HAP-1 (cell line): Measurements from ENCODE around the gene NUAK1.

Experiments
- DNase-seq, 2 experiments: peaks; one replicate each; pipeline ENCODE4 v3.0.0-alpha.2; 2016 to 2020; ENCODE audit warnings: low spot score in 2 of 2
- H3K27me3 ChIP-seq: fragments of 250-450 bp; sonication (Bioruptor Pico); 2 replicates; pipeline ENCODE4 v1.5.1; 2020; ENCODE audit warnings: low read depth, mild to moderate bottlenecking, moderate library complexity
- H3K36me3 ChIP-seq: fragments of 250-450 bp; sonication (Bioruptor Pico); replicated peaks from 2 replicates; pipeline ENCODE4 v1.5.1; 2020; ENCODE audit warnings: mild to moderate bottlenecking
- H3K4me1 ChIP-seq: fragments of 250-450 bp; sonication (Bioruptor Pico); 2 replicates; pipeline ENCODE4 v1.5.1; 2020; ENCODE audit warnings: mild to moderate bottlenecking
- H3K4me3 ChIP-seq: fragments of 250-450 bp; sonication (Bioruptor Pico); 2 replicates; pipeline ENCODE4 v1.5.1; 2020; ENCODE audit warnings: mild to moderate bottlenecking, moderate library complexity
- H3K9me3 ChIP-seq: fragments of 250-450 bp; sonication (Bioruptor Pico); 2 replicates; pipeline ENCODE4 v1.5.1; 2020; ENCODE audit warnings: mild to moderate bottlenecking, moderate library complexity
- in situ Hi-C: fragments of 300-500 bp; cut with MboI; formaldehyde crosslinking; loops from 3 replicates; pipeline ENCODE4 v1.14.3; 2020; ENCODE audit warnings: low sequenced_read_pairs, inconsistent platforms, mixed read lengths

The NUAK1 gene

GRCh38 chr12:106138633-106139421, at the start of gene NUAK1:
Gene NUAK1 (minus strand): TSS chr12:106138954. CDS start chr12:106138653, 301 bp downstream.
- Histone ChIP-seq H3K9me3 (0 out of 2 replicates have a peak, but pooled peaks cover 2% of the 10 kb centered on the region), H3K27me3 (no peaks in the 10 kb centered on the region), H3K36me3 (no peaks in the 10 kb centered on the region), H3K4me1 (peaks cover 29% of the 10 kb centered on the region), H3K4me3 (peak within 1 kb of the TSS; percentile 70)
- DNase-seq = peak; percentile 72 to 85
- in situ Hi-C loops = loop anchor here (10.0 kb wide), 1 partner anchor 424 kb away; no protein-coding TSS in a partner anchor

- Histone ChIP-seq H3K36me3 (no peaks in the 10 kb centered on the region), H3K4me3 (no peak overlapping the region), H3K4me1 (no peaks in the 10 kb centered on the region), H3K9me3 (no peaks in the 10 kb centered on the region), H3K27me3 (no peaks in the 10 kb centered on the region)
- DNase-seq = no peak
- in situ Hi-C loops = no loop called here
Measured at GRCh38 chr12:106188256-106188655, 49.5 kb upstream of the NUAK1 start.

- Histone ChIP-seq H3K36me3 (no peaks in the 10 kb centered on the region), H3K9me3 (no peaks in the 10 kb centered on the region), H3K4me3 (no peak overlapping the region), H3K4me1 (no peaks in the 10 kb centered on the region), H3K27me3 (no peaks in the 10 kb centered on the region)
- DNase-seq = no peak
- in situ Hi-C loops = no loop called here
Measured at GRCh38 chr12:106187842-106188241, 49.1 kb upstream of the NUAK1 start.

DNA sequence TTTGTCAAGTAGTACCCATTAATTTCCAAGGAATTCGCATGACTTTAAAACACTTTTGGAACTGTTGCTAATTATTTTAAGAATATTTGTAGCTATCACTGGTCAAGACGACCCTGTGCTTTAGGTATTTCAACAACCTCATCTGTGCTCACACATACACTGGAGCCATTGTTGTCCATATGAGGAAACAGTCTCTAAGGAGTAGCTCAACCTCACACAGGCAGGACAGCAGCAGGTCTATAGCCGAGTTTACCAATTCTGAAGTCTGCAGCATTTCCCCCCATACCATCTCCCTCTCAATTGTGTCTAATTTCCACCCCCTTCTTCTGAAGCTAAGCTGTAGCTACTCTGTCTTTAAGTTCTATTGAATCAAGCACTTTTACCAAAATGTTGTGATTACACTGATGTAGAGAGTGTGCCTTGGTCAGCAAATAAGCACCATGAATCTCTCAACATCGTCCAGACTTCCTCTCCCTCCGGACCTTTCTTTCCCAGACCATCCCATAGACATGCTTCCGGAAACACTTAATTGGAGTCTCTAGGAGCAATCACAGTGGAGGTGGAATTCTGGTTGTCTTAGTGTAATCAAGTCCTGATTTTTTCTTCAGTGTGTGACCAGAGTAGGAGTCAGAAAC, 48.5 kb upstream of the NUAK1 start:
- H3K4me1 ChIP-seq = no peaks in the 10 kb centered on the region
- H3K9me3 ChIP-seq = no peaks in the 10 kb centered on the region
- no peaks in the 10 kb centered on the region for H3K27me3 ChIP-seq
- in situ Hi-C loops = no loop called here
- DNase-seq = no peak
- H3K36me3 ChIP-seq = no peaks in the 10 kb centered on the region
- H3K4me3 ChIP-seq = no peak overlapping the region

- Histone ChIP-seq H3K27me3 (no peaks in the 10 kb centered on the region), H3K36me3 (no peaks in the 10 kb centered on the region), H3K9me3 (no peaks in the 10 kb centered on the region), H3K4me1 (no peaks in the 10 kb centered on the region), H3K4me3 (no peak overlapping the region)
- no peak for DNase-seq
- in situ Hi-C loops = no loop called here
Measured at GRCh38 chr12:106183735-106184134, 45.0 kb upstream of the NUAK1 start.

DNA sequence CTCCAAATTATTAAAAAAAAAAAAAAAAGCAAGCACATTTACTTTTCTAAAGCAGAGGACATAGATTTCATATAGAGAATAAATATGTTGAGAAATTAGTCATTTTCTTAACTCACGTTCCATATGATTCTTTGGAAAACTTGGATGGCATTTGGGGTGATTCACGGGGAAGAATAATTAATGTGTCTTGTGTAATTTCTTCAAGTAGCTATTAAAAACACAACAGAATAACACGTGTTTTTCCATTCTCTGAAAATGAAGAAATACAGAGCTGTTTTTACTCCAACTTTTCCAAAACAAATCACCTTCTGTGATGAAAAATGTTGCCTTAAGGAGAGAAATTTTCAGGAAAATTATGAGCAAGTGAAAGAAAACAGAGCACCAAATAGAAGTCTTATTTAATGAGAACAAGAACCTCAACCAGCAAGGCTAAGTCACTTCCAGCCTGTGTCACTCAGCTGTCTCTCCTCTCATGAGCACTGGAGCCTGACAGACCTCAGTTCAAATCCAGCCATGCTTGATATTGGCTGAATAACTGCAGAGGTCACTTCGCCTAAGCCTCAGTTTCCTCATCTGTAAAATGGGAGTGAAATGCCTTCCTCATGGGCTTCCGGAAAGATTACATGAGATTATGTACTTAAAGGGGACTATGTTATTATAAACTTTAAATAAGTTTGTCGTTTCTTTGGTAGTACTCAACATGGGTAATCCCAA, 42.8 kb upstream of the NUAK1 start:
- Histone ChIP-seq H3K36me3 (no peaks in the 10 kb centered on the region), H3K4me1 (no peaks in the 10 kb centered on the region), H3K9me3 (no peaks in the 10 kb centered on the region), H3K4me3 (no peak overlapping the region), H3K27me3 (no peaks in the 10 kb centered on the region)
- in situ Hi-C loops = no loop called here
- DNase-seq = no peak

DNA sequence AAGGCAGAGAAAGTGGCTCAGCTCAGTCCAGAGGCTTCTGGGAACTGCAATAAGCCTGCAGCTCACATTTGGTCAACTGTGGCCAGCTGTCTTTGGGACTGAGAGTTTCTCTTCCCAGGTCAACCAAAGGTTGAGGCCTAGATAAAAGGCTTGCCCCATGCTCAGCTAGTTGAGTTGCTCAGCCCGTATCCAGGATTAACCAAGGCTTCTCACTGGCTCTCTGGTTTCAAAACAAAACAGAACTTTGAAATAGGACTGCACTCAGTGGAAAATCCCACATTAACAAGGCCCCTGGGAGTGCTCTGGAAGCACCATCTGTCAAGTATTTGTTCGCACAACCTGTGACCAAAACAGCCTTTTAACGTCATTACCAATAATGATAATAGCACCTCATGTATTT, 40.3 kb upstream of the NUAK1 start:
- Histone ChIP-seq H3K4me3 (no peak overlapping the region), H3K9me3 (no peaks in the 10 kb centered on the region), H3K4me1 (peaks cover 13% of the 10 kb centered on the region), H3K36me3 (no peaks in the 10 kb centered on the region), H3K27me3 (no peaks in the 10 kb centered on the region)
- in situ Hi-C loops = no loop called here
- peak; percentile 7 to 62 for DNase-seq

- in situ Hi-C loops = no loop called here
Measured at GRCh38 chr12:106178562-106178961, 39.8 kb upstream of the NUAK1 start.

DNA sequence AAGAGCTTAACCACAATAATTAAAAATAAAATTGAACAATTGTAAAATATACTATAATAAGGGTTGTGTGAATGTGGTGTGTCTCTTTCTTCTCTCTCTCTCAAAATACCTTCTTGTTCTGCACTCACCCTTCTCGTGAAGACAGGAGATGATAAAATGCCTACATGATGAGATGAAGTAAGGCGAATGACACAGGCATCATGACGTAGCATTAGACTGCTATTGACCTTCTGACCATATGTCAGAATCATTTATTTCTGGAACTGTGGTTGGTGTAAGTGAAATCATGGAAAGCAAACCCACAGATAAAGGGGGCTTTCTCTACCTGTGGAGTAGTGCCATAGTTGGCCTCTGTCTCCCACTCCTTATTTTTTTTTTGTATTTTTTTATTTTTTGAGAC, 37.8 kb upstream of the NUAK1 start:
- Histone ChIP-seq H3K4me3 (no peak overlapping the region), H3K4me1 (peaks cover 13% of the 10 kb centered on the region), H3K9me3 (no peaks in the 10 kb centered on the region), H3K27me3 (no peaks in the 10 kb centered on the region), H3K36me3 (no peaks in the 10 kb centered on the region)
- no peak for DNase-seq
- in situ Hi-C loops = no loop called here

More at GRCh38 chr12:106178562-106178961, 39.8 kb upstream of the NUAK1 start:
- Histone ChIP-seq H3K4me3 (no peak overlapping the region), H3K36me3 (no peaks in the 10 kb centered on the region), H3K9me3 (no peaks in the 10 kb centered on the region), H3K4me1 (peaks cover 13% of the 10 kb centered on the region), H3K27me3 (no peaks in the 10 kb centered on the region)
- no peak for DNase-seq

DNA sequence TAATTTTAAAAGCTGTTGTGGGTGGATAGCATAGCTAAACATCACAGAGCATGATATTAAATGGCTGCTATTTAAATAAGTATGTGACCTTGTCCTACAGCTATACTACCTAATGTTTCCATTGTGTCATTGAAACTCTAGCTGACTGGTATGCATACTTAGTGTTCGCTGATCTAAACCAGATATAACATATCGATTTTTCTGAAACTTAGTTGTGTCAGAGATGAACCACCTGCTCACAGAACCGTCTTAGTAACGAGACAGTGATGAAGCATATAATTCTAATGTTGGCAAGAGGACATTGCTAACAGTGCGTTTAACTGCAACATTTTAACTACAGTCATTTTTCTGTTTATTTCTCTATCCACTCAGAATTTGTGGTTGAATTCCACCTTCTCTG, 36.1 kb upstream of the NUAK1 start:
- peak in 1 of 2 experiments; percentile 35 for DNase-seq

DNA sequence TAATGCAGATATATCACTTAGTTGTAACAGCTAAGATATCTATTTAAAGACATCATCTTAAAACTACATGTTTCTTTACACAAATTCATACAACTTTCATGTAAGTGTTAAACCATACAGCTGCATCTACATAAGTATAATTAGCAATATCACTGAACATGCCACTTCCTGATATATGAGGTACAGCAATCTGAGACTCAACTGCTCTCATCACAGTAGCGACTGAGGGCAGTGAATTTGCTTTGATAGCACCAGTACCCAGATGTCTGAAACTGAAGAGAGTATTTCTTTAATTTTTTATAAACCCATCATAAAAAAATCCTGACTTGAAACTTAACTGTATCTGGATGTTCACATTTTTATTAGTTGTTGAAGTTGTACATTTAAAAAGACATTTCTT, 34.7 kb upstream of the NUAK1 start:
- peaks cover 13% of the 10 kb centered on the region for H3K4me1 ChIP-seq
- no peak for DNase-seq
- H3K9me3 ChIP-seq = no peaks in the 10 kb centered on the region
- in situ Hi-C loops = no loop called here
- no peak overlapping the region for H3K4me3 ChIP-seq
- H3K27me3 ChIP-seq = no peaks in the 10 kb centered on the region
- no peaks in the 10 kb centered on the region for H3K36me3 ChIP-seq

More for the DNA sequence above, 36.1 kb upstream of the NUAK1 start:
- in situ Hi-C loops = no loop called here
- Histone ChIP-seq H3K27me3 (no peaks in the 10 kb centered on the region), H3K9me3 (no peaks in the 10 kb centered on the region), H3K36me3 (no peaks in the 10 kb centered on the region), H3K4me1 (peaks cover 13% of the 10 kb centered on the region), H3K4me3 (no peak overlapping the region)

DNA sequence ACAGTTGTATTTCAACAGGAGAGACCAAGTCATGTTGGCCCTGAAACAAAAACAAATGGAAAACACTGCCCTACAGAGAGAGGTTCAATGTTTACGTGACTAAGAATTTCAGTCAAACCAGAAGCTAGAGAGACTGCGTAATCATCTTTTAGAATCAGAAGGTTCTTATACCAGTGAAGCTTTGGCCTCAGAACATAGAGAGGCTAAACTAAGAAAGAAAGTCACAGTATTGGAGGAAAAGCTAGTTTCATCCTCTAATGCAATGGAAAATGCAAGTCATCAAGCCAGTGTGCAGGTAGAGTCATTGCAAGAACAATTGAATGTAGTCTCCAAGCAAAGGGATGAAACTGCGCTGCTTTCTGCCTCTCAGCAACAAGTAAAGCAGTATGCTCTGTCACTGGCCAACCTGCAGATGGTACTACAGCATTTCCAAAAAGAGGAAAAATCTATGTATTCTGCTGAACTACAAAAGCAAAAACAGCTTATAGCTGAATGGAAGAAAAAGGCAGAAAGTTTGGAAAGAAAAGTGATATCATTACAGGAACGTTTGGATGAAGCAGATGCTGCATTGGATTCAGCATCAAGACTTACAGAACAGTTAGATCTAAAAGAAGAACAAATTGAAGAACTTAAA, 32.5 kb upstream of the NUAK1 start:
- no peaks in the 10 kb centered on the region for H3K9me3 ChIP-seq
- in situ Hi-C loops = no loop called here
- H3K4me3 ChIP-seq = no peak overlapping the region
- peaks cover 13% of the 10 kb centered on the region for H3K4me1 ChIP-seq
- no peak for DNase-seq
- peaks cover 2% of the 10 kb centered on the region for H3K27me3 ChIP-seq
- no peaks in the 10 kb centered on the region for H3K36me3 ChIP-seq

- in situ Hi-C loops = no loop called here
- Histone ChIP-seq H3K9me3 (no peaks in the 10 kb centered on the region), H3K4me3 (no peak overlapping the region), H3K4me1 (peaks cover 9% of the 10 kb centered on the region), H3K27me3 (peaks cover 5% of the 10 kb centered on the region), H3K36me3 (no peaks in the 10 kb centered on the region)
- DNase-seq = no peak
Measured at GRCh38 chr12:106170285-106170684, 31.5 kb upstream of the NUAK1 start.
